ENCODE data around the gene ACOX3.
"Not testable (repeated sequence)": the region's sequence is repeated elsewhere in the genome, so short reads cannot be mapped to it uniquely, and the experiment has no call there.

Gene ACOX3

DNA sequence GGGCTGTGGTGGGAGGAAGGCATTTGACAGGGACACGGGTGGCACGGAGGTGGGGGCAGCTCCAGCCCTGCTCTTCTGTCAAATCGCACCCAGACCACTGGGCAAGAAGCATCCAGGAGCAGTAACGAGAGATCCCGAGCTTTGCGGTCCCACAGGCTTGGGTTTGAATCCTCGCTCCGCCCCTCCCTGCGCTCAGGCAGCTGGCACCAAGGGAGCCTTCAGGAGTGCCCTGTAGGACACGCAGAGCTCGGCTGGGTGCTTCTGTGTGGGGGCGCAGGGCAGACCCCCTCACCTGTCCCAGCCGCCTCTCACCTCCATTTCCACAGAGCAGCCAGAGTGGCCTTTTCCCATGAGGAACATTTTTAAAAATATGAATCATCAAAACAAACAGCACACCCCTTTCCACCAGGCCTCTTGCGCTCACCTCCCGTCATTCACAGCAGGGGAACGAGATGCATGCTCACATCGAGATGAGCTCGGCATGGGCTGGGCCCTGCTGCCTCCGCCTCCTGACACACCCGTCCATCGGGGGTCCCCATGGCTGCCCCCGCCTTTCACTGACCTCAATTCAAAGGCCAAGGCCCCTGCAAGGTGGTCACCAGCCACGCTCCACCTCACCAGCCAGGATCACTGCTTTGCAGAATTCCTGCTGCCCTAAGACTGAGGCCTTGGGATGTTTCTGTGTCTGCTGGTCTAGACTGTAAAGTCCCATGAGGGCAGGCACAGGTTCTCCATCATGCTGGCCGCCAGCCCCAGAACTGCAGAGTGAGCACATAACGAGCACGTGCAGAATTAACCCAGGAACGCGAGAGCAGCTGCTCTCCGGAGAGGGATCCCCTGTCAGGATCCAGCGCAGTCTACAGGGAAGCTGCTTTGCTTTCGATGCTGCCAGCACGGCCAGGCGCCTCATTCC lies 52.7 kb downstream of the ACOX3 start:
- Histone ChIP-seq H3K27me3 (no peaks in the 10 kb centered on the region), H3K9me3 (no peaks in the 10 kb centered on the region), H3K36me3 (peaks cover 41% of the 10 kb centered on the region), H3K4me3 (ENCODE audit: low read depth in 1 of 2, low read length in 1 of 2) (no peak overlapping the region), H3K4me1 (ENCODE audit: control insufficient read depth in 1 of 2, insufficient read depth in 1 of 2, low read depth in 1 of 2, low read length in 1 of 2) (no peaks in the 10 kb centered on the region), H3K27ac (no peak overlapping the region)
- TF ChIP-seq, protein P1, sequence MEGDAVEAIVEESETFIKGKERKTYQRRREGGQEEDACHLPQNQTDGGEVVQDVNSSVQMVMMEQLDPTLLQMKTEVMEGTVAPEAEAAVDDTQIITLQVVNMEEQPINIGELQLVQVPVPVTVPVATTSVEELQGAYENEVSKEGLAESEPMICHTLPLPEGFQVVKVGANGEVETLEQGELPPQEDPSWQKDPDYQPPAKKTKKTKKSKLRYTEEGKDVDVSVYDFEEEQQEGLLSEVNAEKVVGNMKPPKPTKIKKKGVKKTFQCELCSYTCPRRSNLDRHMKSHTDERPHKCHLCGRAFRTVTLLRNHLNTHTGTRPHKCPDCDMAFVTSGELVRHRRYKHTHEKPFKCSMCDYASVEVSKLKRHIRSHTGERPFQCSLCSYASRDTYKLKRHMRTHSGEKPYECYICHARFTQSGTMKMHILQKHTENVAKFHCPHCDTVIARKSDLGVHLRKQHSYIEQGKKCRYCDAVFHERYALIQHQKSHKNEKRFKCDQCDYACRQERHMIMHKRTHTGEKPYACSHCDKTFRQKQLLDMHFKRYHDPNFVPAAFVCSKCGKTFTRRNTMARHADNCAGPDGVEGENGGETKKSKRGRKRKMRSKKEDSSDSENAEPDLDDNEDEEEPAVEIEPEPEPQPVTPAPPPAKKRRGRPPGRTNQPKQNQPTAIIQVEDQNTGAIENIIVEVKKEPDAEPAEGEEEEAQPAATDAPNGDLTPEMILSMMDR (IDR thresholded peaks at IDR 0.05), result no peak

DNA sequence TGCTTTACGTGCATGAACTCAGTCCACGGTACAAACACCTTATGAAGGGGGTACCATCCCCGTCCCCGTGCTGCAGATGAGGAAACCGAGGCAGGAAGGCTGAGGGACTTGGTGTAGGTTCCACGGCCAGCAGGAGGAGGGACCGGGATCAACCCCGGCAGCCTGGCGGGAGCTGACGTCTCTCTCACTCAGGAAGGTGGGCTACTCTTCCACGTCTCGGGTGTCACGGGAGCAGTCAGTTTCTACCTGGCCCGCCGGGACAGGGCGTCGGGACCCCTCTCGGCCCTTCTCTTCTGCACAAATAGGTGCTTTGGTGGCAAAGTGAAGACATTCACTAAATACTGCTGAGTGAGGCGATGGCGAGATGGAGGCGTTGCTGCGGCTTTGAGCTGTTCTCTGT lies 53.3 kb downstream of the ACOX3 start:
- no peak overlapping the region for H3K4me3 ChIP-seq (ENCODE audit: low read depth in 1 of 2, low read length in 1 of 2)
- H3K36me3 ChIP-seq, result peaks cover 41% of the 10 kb centered on the region
- H3K27ac ChIP-seq, result no peak overlapping the region
- H3K9me3 ChIP-seq, result no peaks in the 10 kb centered on the region
- no peaks in the 10 kb centered on the region for H3K27me3 ChIP-seq
- no peaks in the 10 kb centered on the region for H3K4me1 ChIP-seq (ENCODE audit: control insufficient read depth in 1 of 2, insufficient read depth in 1 of 2, low read depth in 1 of 2, low read length in 1 of 2)
- TF ChIP-seq, protein P1 (IDR thresholded peaks at IDR 0.05), result no peak

DNA sequence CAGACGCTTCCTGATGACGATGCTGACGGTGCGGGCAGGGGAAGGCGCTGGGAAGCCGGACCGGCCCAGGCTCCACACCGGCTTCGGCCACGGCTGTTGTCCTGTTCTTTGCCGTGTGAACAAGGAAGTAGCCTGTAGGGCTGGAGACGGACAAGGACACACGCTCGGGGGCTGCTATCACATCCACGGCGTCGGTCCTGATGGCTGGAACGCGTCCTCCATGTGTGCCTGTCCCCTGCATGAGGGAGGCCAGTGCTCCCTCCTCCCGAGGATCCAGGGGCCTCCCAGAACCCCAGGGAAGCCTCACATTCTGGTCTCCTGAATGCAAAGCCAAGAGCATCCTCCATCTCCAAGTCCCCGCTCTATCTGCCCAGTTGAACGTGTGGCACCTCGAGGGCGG lies 53.8 kb downstream of the ACOX3 start:
- Histone ChIP-seq H3K9me3 (no peaks in the 10 kb centered on the region), H3K4me3 (ENCODE audit: low read depth in 1 of 2, low read length in 1 of 2) (no peak overlapping the region), H3K36me3 (peaks cover 41% of the 10 kb centered on the region), H3K27ac (no peak overlapping the region), H3K4me1 (ENCODE audit: control insufficient read depth in 1 of 2, insufficient read depth in 1 of 2, low read depth in 1 of 2, low read length in 1 of 2) (no peaks in the 10 kb centered on the region), H3K27me3 (no peaks in the 10 kb centered on the region)
- TF ChIP-seq, protein P1 (IDR thresholded peaks at IDR 0.05), result no peak

DNA sequence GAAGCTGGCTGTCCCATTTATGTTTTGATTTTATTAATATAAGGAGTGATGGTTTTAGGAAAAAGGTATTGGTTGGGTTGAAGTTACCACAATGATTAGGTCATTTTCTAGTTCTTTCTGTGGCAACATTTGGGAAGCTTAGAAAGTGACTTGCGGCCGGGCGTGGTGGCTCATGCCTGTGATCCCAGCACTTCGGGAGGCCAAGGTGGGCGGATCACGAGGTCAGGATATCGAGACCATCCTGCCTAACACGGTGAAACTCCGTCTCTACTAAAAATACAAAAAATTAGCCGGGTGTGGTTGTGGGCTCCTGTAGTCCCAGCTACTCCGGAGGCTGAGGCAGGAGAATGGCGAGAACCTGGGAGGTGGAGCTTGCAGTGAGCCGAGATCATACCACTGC lies 54.4 kb downstream of the ACOX3 start:
- not testable (repeated sequence) for H3K27ac ChIP-seq; H3K4me1 ChIP-seq (ENCODE audit: control insufficient read depth in 1 of 2, insufficient read depth in 1 of 2, low read depth in 1 of 2, low read length in 1 of 2); H3K4me3 ChIP-seq (ENCODE audit: low read depth in 1 of 2, low read length in 1 of 2); H3K27me3 ChIP-seq; H3K9me3 ChIP-seq
- peaks cover 37% of the 10 kb centered on the region for H3K36me3 ChIP-seq

DNA sequence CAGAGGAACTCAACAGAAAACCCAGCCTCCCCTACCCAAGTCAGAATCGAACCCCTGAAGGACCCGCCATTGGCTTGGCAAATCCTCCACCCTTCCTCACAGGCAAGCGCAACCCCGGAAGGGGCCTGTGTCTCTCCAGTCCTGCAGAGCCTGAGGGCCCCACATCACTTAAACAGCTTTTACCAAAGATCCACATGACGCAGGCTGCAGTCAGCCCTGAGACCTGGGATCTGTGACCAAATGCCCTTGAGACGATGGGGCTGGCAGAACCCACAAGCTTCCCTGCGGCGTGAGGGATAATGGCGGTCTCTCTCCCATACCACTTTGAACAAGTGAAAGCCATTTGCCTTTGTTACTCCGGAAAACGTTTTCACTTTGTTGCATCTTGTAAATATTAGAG lies 54.9 kb downstream of the ACOX3 start:
- Histone ChIP-seq H3K9me3 (no peaks in the 10 kb centered on the region), H3K4me1 (ENCODE audit: control insufficient read depth in 1 of 2, insufficient read depth in 1 of 2, low read depth in 1 of 2, low read length in 1 of 2) (no peaks in the 10 kb centered on the region), H3K27me3 (no peaks in the 10 kb centered on the region), H3K36me3 (peaks cover 32% of the 10 kb centered on the region), H3K4me3 (ENCODE audit: low read depth in 1 of 2, low read length in 1 of 2) (no peak overlapping the region), H3K27ac (no peak overlapping the region)
- TF ChIP-seq, protein P1 (IDR thresholded peaks at IDR 0.05), result no peak

DNA sequence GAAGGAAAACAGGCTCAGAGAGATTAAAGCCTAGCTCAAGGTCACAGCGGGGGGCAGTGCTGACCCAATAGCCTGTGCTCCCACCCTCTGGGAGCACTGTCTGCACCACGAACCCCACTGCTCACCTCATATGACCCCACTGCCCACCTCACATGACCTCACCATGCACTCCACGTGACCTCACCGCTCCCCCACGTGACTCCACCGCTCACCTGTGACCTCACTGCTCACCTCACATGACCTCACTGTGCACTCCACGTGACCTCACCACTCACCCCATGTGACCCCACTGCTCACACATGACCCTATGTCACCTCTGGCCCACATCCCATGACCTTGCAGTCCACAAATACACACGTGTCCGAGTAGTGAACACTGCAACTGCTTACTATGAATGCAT lies 55.4 kb downstream of the ACOX3 start:
- no peak overlapping the region for H3K27ac ChIP-seq
- H3K4me3 ChIP-seq (ENCODE audit: low read depth in 1 of 2, low read length in 1 of 2), result no peak overlapping the region
- TF ChIP-seq, protein P1 (IDR thresholded peaks at IDR 0.05), result no peak
- H3K36me3 ChIP-seq, result peaks cover 31% of the 10 kb centered on the region
- H3K27me3 ChIP-seq, result no peaks in the 10 kb centered on the region
- no peaks in the 10 kb centered on the region for H3K9me3 ChIP-seq
- no peaks in the 10 kb centered on the region for H3K4me1 ChIP-seq (ENCODE audit: control insufficient read depth in 1 of 2, insufficient read depth in 1 of 2, low read depth in 1 of 2, low read length in 1 of 2)

Measured in neutrophil (primary cell).